Fibroblast of the aortic adventitia (primary cell): ENCODE measurements around the gene NBAS. TPM values are rescaled to one million over a fixed set of nuclear protein-coding genes. Genes with fewer than 3 reads are reported as not detected.

Experiments used
- DNase-seq: peaks from one replicate; pipeline ENCODE4 v3.0.0-alpha.2; 2010; ENCODE audit warnings: low read depth
- H3K4me3 ChIP-seq: 2 replicates; pipeline ENCODE4 v1.5.1; 2011; ENCODE audit warnings: low read depth, mild to moderate bottlenecking, control low read depth, low read length, moderate library complexity
- CTCF ChIP-seq: IDR thresholded peaks from 2 replicates; pipeline ENCODE4 v1.5.1; 2011; ENCODE audit warnings: mild to moderate bottlenecking, low read length, control low read depth, inconsistent platforms; ENCODE audit not compliant: insufficient read depth
- total RNA-seq: library from RNA; depleted of rRNA; stranded (reverse); fragments of >200 nt; gene quantifications from 2 replicates; pipeline ENCODE4 v1.2.3, GENCODE V29; 2012; ENCODE audit warnings: low replicate concordance

NBAS gene
- total RNA-seq, 1 donor = 76.0 TPM

- no peak overlapping the region for H3K4me3 ChIP-seq
- DNase-seq = no peak
- TF ChIP-seq CTCF = no peak
These were observed 7.2 kb downstream of the NBAS start for GRCh38 chr2:15553951-15554350.

GRCh38 chr2:15553519-15553918 is 7.6 kb downstream of the NBAS start:
- no peak for DNase-seq
- H3K4me3 ChIP-seq = no peak overlapping the region
- no peak for TF ChIP-seq CTCF

GRCh38 chr2:15548974-15549373 is 12.2 kb downstream of the NBAS start:
- no peak for TF ChIP-seq CTCF
- no peak for DNase-seq
- no peak overlapping the region for H3K4me3 ChIP-seq

GRCh38 chr2:15547115-15547876 is 13.8 kb downstream of the NBAS start:
- H3K4me3 ChIP-seq = no peak overlapping the region
- TF ChIP-seq CTCF = no peak
- no peak for DNase-seq

- TF ChIP-seq CTCF = peak; percentile 8
- no peak for DNase-seq
- no peak overlapping the region for H3K4me3 ChIP-seq
These were observed 14.6 kb downstream of the NBAS start for GRCh38 chr2:15546297-15547098.

- TF ChIP-seq CTCF = no peak
- H3K4me3 ChIP-seq = no peak overlapping the region
- no peak for DNase-seq
These were observed 16.9 kb downstream of the NBAS start for GRCh38 chr2:15544227-15544626.
